Uterus (tissue), 2 donors: Measurements from ENCODE around the gene CYP11A1.

Experiments used
- POLR2A ChIP-seq, 2 donors: fragments of 450-650 bp; IDR thresholded peaks; one replicate each; pipeline ENCODE4 v1.6.1; 2016; ENCODE audit warnings: antibody characterized with exemption in 2 of 2, mild to moderate bottlenecking in 1 of 2, moderate library complexity in 1 of 2
- TF ChIP-seq, protein P1 (sequence below), 4 experiments: fragments of 200-600 bp in 2 of 4; fragments of 450-650 bp in 2 of 4; sonication (generic) in 2 of 4; IDR thresholded peaks; one replicate each; pipeline ENCODE4 v1.5.1; 2016 to 2019; ENCODE audit warnings: antibody characterized with exemption in 4 of 4, mild to moderate bottlenecking in 2 of 4, moderate library complexity in 1 of 4

- no peak for TF ChIP-seq POLR2A (IDR thresholded peaks at IDR 0.05)
- TF ChIP-seq, protein P1, sequence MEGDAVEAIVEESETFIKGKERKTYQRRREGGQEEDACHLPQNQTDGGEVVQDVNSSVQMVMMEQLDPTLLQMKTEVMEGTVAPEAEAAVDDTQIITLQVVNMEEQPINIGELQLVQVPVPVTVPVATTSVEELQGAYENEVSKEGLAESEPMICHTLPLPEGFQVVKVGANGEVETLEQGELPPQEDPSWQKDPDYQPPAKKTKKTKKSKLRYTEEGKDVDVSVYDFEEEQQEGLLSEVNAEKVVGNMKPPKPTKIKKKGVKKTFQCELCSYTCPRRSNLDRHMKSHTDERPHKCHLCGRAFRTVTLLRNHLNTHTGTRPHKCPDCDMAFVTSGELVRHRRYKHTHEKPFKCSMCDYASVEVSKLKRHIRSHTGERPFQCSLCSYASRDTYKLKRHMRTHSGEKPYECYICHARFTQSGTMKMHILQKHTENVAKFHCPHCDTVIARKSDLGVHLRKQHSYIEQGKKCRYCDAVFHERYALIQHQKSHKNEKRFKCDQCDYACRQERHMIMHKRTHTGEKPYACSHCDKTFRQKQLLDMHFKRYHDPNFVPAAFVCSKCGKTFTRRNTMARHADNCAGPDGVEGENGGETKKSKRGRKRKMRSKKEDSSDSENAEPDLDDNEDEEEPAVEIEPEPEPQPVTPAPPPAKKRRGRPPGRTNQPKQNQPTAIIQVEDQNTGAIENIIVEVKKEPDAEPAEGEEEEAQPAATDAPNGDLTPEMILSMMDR (IDR thresholded peaks at IDR 0.05), result no peak
Observed at GRCh38 chr15:74317820-74318375, 49.5 kb downstream of the CYP11A1 start.
